ENCODE results near the gene AKT3.

DNA sequence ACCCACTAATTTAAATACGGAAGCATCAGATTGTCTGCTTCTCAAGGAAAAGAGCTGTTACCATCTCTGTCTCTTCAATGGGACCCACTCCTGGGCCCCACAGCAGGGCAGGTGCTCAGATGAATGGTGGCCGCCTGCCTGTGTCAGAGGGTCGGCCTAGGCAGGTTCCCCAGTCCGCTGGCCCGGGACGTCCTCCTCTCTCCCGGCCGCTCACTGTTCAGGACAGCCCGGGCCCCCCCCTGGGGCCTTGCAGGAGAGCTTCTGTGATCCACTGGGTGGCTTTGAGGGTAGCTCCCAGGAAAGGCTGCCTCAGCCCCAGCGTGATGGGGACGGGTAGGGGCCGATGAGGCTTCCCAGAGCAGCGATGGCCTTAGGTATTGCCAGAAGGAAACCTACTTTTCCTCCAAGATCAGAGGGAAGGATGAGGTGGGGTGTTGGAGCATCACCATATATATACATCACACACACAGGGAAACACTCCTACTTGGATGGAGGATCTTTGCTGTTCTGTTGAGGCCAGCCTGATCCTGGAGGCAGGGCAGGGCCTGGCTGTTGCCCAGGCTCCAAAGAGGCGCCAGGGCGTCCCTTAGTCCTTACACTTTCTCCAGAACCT is 362.9 kb downstream of the AKT3 start:
- TF ChIP-seq, protein P1, sequence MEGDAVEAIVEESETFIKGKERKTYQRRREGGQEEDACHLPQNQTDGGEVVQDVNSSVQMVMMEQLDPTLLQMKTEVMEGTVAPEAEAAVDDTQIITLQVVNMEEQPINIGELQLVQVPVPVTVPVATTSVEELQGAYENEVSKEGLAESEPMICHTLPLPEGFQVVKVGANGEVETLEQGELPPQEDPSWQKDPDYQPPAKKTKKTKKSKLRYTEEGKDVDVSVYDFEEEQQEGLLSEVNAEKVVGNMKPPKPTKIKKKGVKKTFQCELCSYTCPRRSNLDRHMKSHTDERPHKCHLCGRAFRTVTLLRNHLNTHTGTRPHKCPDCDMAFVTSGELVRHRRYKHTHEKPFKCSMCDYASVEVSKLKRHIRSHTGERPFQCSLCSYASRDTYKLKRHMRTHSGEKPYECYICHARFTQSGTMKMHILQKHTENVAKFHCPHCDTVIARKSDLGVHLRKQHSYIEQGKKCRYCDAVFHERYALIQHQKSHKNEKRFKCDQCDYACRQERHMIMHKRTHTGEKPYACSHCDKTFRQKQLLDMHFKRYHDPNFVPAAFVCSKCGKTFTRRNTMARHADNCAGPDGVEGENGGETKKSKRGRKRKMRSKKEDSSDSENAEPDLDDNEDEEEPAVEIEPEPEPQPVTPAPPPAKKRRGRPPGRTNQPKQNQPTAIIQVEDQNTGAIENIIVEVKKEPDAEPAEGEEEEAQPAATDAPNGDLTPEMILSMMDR (IDR thresholded peaks at IDR 0.05): no peak
- TF ChIP-seq POLR2A (IDR thresholded peaks at IDR 0.05): no peak
